ENCODE measurements around the gene TLN1. TPM values are rescaled to one million over a fixed set of nuclear protein-coding genes. Genes with fewer than 3 reads are reported as not detected.

The TLN1 gene
- total and polyA plus RNA-seq, 10 of the 15 experiments (the other 5 are each of a cell fraction or from before 2014, with no cell fraction given) = 11.6 to 305 (median 71.9) TPM

- no peak for TF ChIP-seq USF2 (IDR thresholded peaks at IDR 0.05; ENCODE audit: borderline replicate concordance, low read depth, low read length)
- 0 out of 2 replicates have a peak, but pooled peaks have one; percentile 27 for TF ChIP-seq ELK1 (IDR thresholded peaks at IDR 0.05; ENCODE audit: low read depth, low read length)
- no peak for TF ChIP-seq STAT1 (conservative IDR thresholded peaks at IDR 0.05)
- peak; percentile 38; the same call in 1 of the 2 replicates for TF ChIP-seq DPF2 (IDR thresholded peaks at IDR 0.05)
- peak; percentile 73 for TF ChIP-seq POLR2A (IDR thresholded peaks at IDR 0.05; ENCODE audit: low read depth, low read length)
- TF ChIP-seq RB1 (IDR thresholded peaks at IDR 0.05; ENCODE audit: borderline replicate concordance) = no peak
- TF ChIP-seq TARDBP (IDR thresholded peaks at IDR 0.05; ENCODE audit: borderline replicate concordance) = no peak
- TF ChIP-seq ZNF622 (IDR thresholded peaks at IDR 0.05) = no peak
- TF ChIP-seq RFX5 (IDR thresholded peaks at IDR 0.05; ENCODE audit: low read depth, low read length) = 0 out of 2 replicates have a peak, but pooled peaks have one; percentile 11
- TF ChIP-seq IRF4 (IDR thresholded peaks at IDR 0.05; ENCODE audit: low read depth, low read length) = peak; percentile 28; the same call in 1 of the 2 replicates
- no peak for TF ChIP-seq SREBF2 (IDR thresholded peaks at IDR 0.05; ENCODE audit: low read length)
- TF ChIP-seq MTA3 (IDR thresholded peaks at IDR 0.05; ENCODE audit: borderline replicate concordance, low read length) = no peak
- no peak for TF ChIP-seq EP300 (IDR thresholded peaks at IDR 0.05; ENCODE audit: borderline replicate concordance in 1 of 2, control insufficient read depth in 1 of 2, low read depth in 2 of 2, low read length in 2 of 2)
- TF ChIP-seq ZBED1 (IDR thresholded peaks at IDR 0.05; ENCODE audit: borderline replicate concordance) = 0 out of 2 replicates have a peak, but pooled peaks have one; percentile 41
- TF ChIP-seq POLR2AphosphoS2 (IDR thresholded peaks at IDR 0.05; ENCODE audit: low read depth, low read length) = no peak
- TF ChIP-seq, protein P1, sequence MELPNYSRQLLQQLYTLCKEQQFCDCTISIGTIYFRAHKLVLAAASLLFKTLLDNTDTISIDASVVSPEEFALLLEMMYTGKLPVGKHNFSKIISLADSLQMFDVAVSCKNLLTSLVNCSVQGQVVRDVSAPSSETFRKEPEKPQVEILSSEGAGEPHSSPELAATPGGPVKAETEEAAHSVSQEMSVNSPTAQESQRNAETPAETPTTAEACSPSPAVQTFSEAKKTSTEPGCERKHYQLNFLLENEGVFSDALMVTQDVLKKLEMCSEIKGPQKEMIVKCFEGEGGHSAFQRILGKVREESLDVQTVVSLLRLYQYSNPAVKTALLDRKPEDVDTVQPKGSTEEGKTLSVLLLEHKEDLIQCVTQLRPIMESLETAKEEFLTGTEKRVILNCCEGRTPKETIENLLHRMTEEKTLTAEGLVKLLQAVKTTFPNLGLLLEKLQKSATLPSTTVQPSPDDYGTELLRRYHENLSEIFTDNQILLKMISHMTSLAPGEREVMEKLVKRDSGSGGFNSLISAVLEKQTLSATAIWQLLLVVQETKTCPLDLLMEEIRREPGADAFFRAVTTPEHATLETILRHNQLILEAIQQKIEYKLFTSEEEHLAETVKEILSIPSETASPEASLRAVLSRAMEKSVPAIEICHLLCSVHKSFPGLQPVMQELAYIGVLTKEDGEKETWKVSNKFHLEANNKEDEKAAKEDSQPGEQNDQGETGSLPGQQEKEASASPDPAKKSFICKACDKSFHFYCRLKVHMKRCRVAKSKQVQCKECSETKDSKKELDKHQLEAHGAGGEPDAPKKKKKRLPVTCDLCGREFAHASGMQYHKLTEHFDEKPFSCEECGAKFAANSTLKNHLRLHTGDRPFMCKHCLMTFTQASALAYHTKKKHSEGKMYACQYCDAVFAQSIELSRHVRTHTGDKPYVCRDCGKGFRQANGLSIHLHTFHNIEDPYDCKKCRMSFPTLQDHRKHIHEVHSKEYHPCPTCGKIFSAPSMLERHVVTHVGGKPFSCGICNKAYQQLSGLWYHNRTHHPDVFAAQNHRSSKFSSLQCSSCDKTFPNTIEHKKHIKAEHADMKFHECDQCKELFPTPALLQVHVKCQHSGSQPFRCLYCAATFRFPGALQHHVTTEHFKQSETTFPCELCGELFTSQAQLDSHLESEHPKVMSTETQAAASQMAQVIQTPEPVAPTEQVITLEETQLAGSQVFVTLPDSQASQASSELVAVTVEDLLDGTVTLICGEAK (IDR thresholded peaks at IDR 0.05; ENCODE audit: borderline replicate concordance) = peak; percentile 66; the same call in 1 of the 2 replicates
- no peak for TF ChIP-seq ZBTB4 (CRISPR knock-in tag; IDR thresholded peaks at IDR 0.05)
These were observed 82.3 kb downstream of the TLN1 start (continued) for GRCh38 chr9:35649431-35650340.
